GM12878 (cell line): Measurements from ENCODE around the gene SPI1. TPM values are rescaled to one million over a fixed set of nuclear protein-coding genes. Genes with fewer than 3 reads are reported as not detected.

Experiments used
- BCL11A ChIP-seq: IDR thresholded peaks from 2 replicates; pipeline ENCODE4 v1.6.1; 2011; ENCODE audit warnings: low read depth, low read length
- BMI1 ChIP-seq: fragments of 450-650 bp; IDR thresholded peaks from 2 replicates; pipeline ENCODE4 v1.6.1; 2016; ENCODE audit warnings: mild to moderate bottlenecking, moderate library complexity, borderline replicate concordance
- BRCA1 ChIP-seq: IDR thresholded peaks from 2 replicates; pipeline ENCODE4 v1.6.1; 2011; ENCODE audit warnings: low read depth, low read length, improper control_type of control experiment
- CHD1 ChIP-seq: IDR thresholded peaks from 2 replicates; pipeline ENCODE4 v1.6.1; 2012; ENCODE audit warnings: low read depth, low read length, improper control_type of control experiment
- CUX1 ChIP-seq: IDR thresholded peaks from 2 replicates; pipeline ENCODE4 v1.6.1; 2012; ENCODE audit warnings: improper control_type of control experiment, low read depth, low read length; ENCODE audit not compliant: insufficient replicate concordance
- EGR1 ChIP-seq, 2 experiments: IDR thresholded peaks; 1 replicate in 1 of 2; 2 replicates in 1 of 2; pipeline ENCODE4 v1.6.1; 2011 to 2012; ENCODE audit warnings: low read depth in 2 of 2, low read length in 2 of 2, borderline replicate concordance in 1 of 2, mild to moderate bottlenecking in 1 of 2, moderate library complexity in 1 of 2
- FOXK2 ChIP-seq: fragments of 450-650 bp; IDR thresholded peaks from 2 replicates; pipeline ENCODE4 v1.6.1; 2017; ENCODE audit warnings: mild to moderate bottlenecking, moderate library complexity
- MEF2A ChIP-seq: IDR thresholded peaks from 2 replicates; pipeline ENCODE4 v1.6.1; 2011; ENCODE audit warnings: low read depth, mild to moderate bottlenecking, low read length, moderate library complexity; ENCODE audit not compliant: insufficient read depth
- NR2C1 ChIP-seq: fragments of 450-650 bp; IDR thresholded peaks from 2 replicates; pipeline ENCODE4 v1.6.1; 2017; ENCODE audit warnings: antibody characterized with exemption, mild to moderate bottlenecking, moderate library complexity
- NRF1 ChIP-seq: conservative IDR thresholded peaks from 2 replicates; pipeline ENCODE4 v1.6.1; 2011; ENCODE audit warnings: mild to moderate bottlenecking, low read depth, low read length, improper control_type of control experiment
- PML ChIP-seq: IDR thresholded peaks from 2 replicates; pipeline ENCODE4 v1.6.1; 2012; ENCODE audit warnings: low read length, inconsistent platforms
- POLR2AphosphoS2 ChIP-seq: IDR thresholded peaks from 2 replicates; pipeline ENCODE4 v1.6.1; 2011; ENCODE audit warnings: low read depth, mild to moderate bottlenecking, low read length, improper control_type of control experiment, moderate library complexity
- POLR2AphosphoS5 ChIP-seq: IDR thresholded peaks from 2 replicates; pipeline ENCODE4 v1.6.1; 2011; ENCODE audit warnings: mild to moderate bottlenecking, low read length, inconsistent platforms
- RAD21 ChIP-seq: IDR thresholded peaks from 2 replicates; pipeline ENCODE4 v1.6.1; 2011; ENCODE audit warnings: mild to moderate bottlenecking, low read depth, low read length, moderate library complexity; ENCODE audit not compliant: insufficient read depth
- RCOR1 ChIP-seq: conservative IDR thresholded peaks from 2 replicates; pipeline ENCODE4 v1.6.1; 2012; ENCODE audit warnings: low read depth, low read length, improper control_type of control experiment
- SIN3A ChIP-seq: IDR thresholded peaks from 2 replicates; pipeline ENCODE4 v1.6.1; 2012; ENCODE audit warnings: low read depth, low read length, improper control_type of control experiment
- SIX5 ChIP-seq: IDR thresholded peaks from 2 replicates; pipeline ENCODE4 v1.6.1; 2011; ENCODE audit warnings: mild to moderate bottlenecking, low read depth, low read length, moderate library complexity; ENCODE audit not compliant: severe bottlenecking
- SRF ChIP-seq, 2 experiments: IDR thresholded peaks; 2 replicates each; pipeline ENCODE4 v1.6.1; 2011; ENCODE audit warnings: low read depth in 2 of 2, low read length in 2 of 2, mild to moderate bottlenecking in 1 of 2, moderate library complexity in 1 of 2
- TARDBP ChIP-seq: IDR thresholded peaks from 2 replicates; pipeline ENCODE4 v1.6.1; 2016; ENCODE audit warnings: borderline replicate concordance
- ZNF592 ChIP-seq: fragments of 450-650 bp; IDR thresholded peaks from 2 replicates; pipeline ENCODE4 v1.6.1; 2017; ENCODE audit warnings: mild to moderate bottlenecking, moderate library complexity
- polyA plus RNA-seq, 11 experiments: library from polyadenylated mRNA; depleted of rRNA in 4 of 11; unstranded in 6 of 11; stranded (reverse) in 5 of 11; fragments of >200 nt; fragmentation: Nextera tagmentation in 4 of 11; fragmentation: Illumina TruSeq in 1 of 11; extraction: Ambion mirVana in 4 of 11; extraction: Trizol in 1 of 11; gene quantifications; 1 replicate in 1 of 11; 2 replicates in 10 of 11; pipeline versions ENCODE4 v1.2.1 to v1.2.3, GENCODE V29; 2011 to 2016; ENCODE audit warnings: inconsistent platforms in 2 of 11, missing spikeins in 2 of 11, low read depth in 1 of 11
- total RNA-seq, 4 experiments: library from RNA; depleted of rRNA in 3 of 4; stranded (reverse); fragments of >200 nt in 3 of 4; fragmentation: Illumina TruSeq in 1 of 4; extraction: Trizol in 1 of 4; gene quantifications; 2 replicates each; pipeline versions ENCODE4 v1.2.1 to v1.2.3, GENCODE V29; 2013 to 2021

The SPI1 gene
- total and polyA plus RNA-seq, 10 of the 15 experiments (the other 5 are each of a cell fraction or from before 2014, with no cell fraction given), result 0.05 to 31.1 (median 9.7) TPM

DNA sequence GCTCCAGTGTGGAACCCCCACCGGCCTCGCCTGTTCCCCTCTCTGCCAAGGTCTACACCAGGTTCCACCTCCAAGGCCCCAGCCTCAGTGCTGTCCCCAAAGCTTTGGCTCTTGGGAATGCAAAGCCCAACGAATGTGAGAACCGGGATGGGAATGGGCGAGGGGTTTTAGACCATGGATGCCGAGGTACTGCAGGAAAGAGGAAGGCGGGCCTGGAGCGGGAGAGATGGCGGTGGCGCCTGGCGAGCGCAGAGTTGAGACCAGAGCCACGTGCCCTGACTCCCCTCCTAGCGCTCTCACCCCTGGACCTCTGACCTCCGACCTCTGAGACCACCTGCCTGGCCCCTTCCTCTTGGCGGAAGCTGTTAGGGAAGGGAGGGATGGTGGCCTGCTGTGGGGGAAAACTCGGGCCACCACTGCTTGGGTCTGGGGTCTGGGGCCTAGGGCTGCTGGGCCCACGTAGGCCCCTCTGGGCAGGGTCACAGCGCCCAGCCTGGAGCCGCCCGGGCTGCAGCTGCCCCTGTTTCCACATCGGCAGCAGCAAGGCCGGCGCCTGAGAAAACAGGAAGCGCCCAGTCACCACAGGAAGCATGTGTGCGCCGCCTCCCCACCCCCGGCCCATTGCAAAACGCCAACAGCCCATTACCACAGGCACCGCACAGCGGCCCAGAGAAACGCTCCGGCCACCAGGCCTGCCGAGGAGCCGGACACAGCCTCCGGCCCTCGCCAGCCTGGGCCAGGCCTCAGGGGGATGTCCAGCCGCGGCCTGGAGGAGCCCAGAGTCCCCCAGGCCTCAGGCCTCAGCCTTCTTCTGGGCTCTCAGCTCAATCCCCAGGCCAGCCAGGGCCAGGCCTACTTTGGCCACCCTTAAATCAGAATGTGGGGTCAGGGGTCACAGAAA is 16.2 kb upstream of the SPI1 start (continued):
- 0 out of 2 replicates have a peak, but pooled peaks have one; percentile 78 for TF ChIP-seq POLR2AphosphoS2
- TF ChIP-seq BRCA1, result no peak
- TF ChIP-seq RAD21, result no peak
- peak; percentile 70; the same call in 1 of the 2 replicates for TF ChIP-seq TARDBP
- 0 out of 2 replicates have a peak, but pooled peaks have one; percentile 14 for TF ChIP-seq BCL11A
- TF ChIP-seq BMI1, result no peak
- peak; percentile 67 for TF ChIP-seq NR2C1
- peak; percentile 72 for TF ChIP-seq POLR2AphosphoS5
- no peak; the same call in 1 of the 2 replicates for TF ChIP-seq CHD1
- TF ChIP-seq ZNF592, result 0 out of 2 replicates have a peak, but pooled peaks have one; percentile 7
- TF ChIP-seq SIX5, result no peak
- 0 out of 4 replicates have a peak, but pooled peaks of 1 of the 2 experiments have one; percentile 18 for TF ChIP-seq SRF (IDR thresholded peaks at IDR 0.05; ENCODE audit: low read depth in 2 of 2, low read length in 2 of 2)
- TF ChIP-seq MEF2A, result no peak
- no peak for TF ChIP-seq NRF1
- TF ChIP-seq EGR1 (IDR thresholded peaks at IDR 0.05; ENCODE audit: borderline replicate concordance in 1 of 2, low read depth in 2 of 2, low read length in 2 of 2), result peak in 1 of 2 experiments; percentile 61; a peak in 1 of 3 replicates
- TF ChIP-seq FOXK2, result peak; percentile 16; the same call in 1 of the 2 replicates
- no peak; the same call in 1 of the 2 replicates for TF ChIP-seq PML
- TF ChIP-seq SIN3A, result 0 out of 2 replicates have a peak, but pooled peaks have one; percentile 69
- no peak for TF ChIP-seq CUX1
- TF ChIP-seq RCOR1, result 0 out of 2 replicates have a peak, but pooled peaks have one; percentile 74
